Activated CD8-positive, alpha-beta T cell treated with anti-CD3 and anti-CD28 coated beads for 36 hours (primary cell): ENCODE data around the gene WDR90. TPM values are rescaled to one million over a fixed set of nuclear protein-coding genes. Genes with fewer than 3 reads are reported as not detected.
"Not testable (repeated sequence)": the region's sequence is repeated elsewhere in the genome, so short reads cannot be mapped to it uniquely, and the experiment has no call there.

Source experiments
- ATAC-seq: fragments of 200-7000 bp; cut with Tn5 transposase; one replicate; pipeline ENCODE4 v1.10.0; 2021; ENCODE audit warnings: mild to moderate bottlenecking, moderate library complexity
- CTCF ChIA-PET: fragments of 350-600 bp; sonication (Branson Sonifier 250); formaldehyde crosslinking; loops from one replicate; lab custom pipeline; 2021; ENCODE audit warnings: antibody characterized with exemption; lab: Charles Lee
- POLR2A ChIA-PET: fragments of 350-600 bp; sonication (Branson Sonifier 250); formaldehyde crosslinking; loops from one replicate; lab custom pipeline; 2021; ENCODE audit warnings: antibody characterized with exemption; lab: Charles Lee
- DNase-seq: peaks from one replicate; pipeline ENCODE4 v3.0.0-alpha.2; 2020
- H3K27ac Mint-ChIP-seq: one replicate; pipeline ENCODE4 v1.8.0; 2021; ENCODE audit warnings: mild to moderate bottlenecking, mixed read lengths
- H3K27me3 Mint-ChIP-seq: one replicate; pipeline ENCODE4 v1.8.0; 2021; ENCODE audit warnings: mixed read lengths
- H3K36me3 Mint-ChIP-seq: one replicate; pipeline ENCODE4 v1.8.0; 2021; ENCODE audit warnings: low read depth, mixed read lengths
- H3K4me1 Mint-ChIP-seq: one replicate; pipeline ENCODE4 v1.8.0; 2021; ENCODE audit warnings: low read depth, mixed read lengths
- H3K4me3 Mint-ChIP-seq: one replicate; pipeline ENCODE4 v1.8.0; 2021; ENCODE audit warnings: mild to moderate bottlenecking, moderate library complexity, mixed read lengths
- H3K9me3 Mint-ChIP-seq: one replicate; pipeline ENCODE4 v1.8.0; 2021; ENCODE audit warnings: mixed read lengths
- intact Hi-C: fragments of 100-400 bp; cut with micrococcal nuclease; formaldehyde crosslinking; loops from one replicate; pipeline ENCODE4 v1.10.0; 2022
- total RNA-seq, 2 experiments: library from RNA; stranded (reverse); gene quantifications; one replicate each; pipeline ENCODE4 v1.2.3, GENCODE V29; 2021
- TF ChIP-seq, protein P1 (sequence below): fragments of 200-600 bp; IDR thresholded peaks from one replicate; pipeline ENCODE4 v1.8.0; 2022; ENCODE audit warnings: antibody characterized with exemption, mild to moderate bottlenecking

WDR90 gene
- total RNA-seq, 2 experiments from 2014 or later: 89.6 to 90.7 TPM

DNA sequence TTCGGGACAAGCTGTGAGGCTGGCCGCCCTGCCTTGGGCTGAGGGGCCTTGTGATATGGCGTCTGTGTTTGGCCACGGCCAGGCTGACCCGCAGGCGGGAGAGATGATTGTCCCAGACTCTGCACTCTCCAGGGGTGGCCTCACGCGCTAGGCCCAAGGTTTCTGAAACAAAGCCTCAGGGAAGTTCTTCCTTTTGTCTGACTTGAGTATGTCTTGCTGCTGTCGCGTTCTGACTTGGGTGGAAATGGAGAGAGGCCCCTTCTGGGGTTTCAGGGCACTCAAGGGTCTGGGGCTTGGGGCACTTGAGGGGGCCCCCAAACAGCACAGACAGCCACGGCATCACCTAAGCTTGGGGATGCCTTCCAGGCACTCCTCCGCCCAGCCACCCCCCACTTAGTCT is 61.9 kb downstream of the WDR90 start:
- Mint-ChIP-seq H3K4me3 (no peak overlapping the region), H3K4me1 (peaks cover 5% of the 10 kb centered on the region), H3K27ac (no peak overlapping the region), H3K27me3 (peaks cover 43% of the 10 kb centered on the region), H3K36me3 (no peaks in the 10 kb centered on the region), H3K9me3 (no peaks in the 10 kb centered on the region)
- DNase-seq (no peak), ATAC-seq (no peak)
- TF ChIP-seq, protein P1, sequence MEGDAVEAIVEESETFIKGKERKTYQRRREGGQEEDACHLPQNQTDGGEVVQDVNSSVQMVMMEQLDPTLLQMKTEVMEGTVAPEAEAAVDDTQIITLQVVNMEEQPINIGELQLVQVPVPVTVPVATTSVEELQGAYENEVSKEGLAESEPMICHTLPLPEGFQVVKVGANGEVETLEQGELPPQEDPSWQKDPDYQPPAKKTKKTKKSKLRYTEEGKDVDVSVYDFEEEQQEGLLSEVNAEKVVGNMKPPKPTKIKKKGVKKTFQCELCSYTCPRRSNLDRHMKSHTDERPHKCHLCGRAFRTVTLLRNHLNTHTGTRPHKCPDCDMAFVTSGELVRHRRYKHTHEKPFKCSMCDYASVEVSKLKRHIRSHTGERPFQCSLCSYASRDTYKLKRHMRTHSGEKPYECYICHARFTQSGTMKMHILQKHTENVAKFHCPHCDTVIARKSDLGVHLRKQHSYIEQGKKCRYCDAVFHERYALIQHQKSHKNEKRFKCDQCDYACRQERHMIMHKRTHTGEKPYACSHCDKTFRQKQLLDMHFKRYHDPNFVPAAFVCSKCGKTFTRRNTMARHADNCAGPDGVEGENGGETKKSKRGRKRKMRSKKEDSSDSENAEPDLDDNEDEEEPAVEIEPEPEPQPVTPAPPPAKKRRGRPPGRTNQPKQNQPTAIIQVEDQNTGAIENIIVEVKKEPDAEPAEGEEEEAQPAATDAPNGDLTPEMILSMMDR: no peak
- CTCF ChIA-PET: interaction anchor here (0.7 to 11.9 kb wide), 4 partner anchors 18 to 75 kb away, joined by 4 to 207 read pairs (median 76); partner anchors contain the start of genes ANTKMT, CCDC78, CHTF18 and HAGHL
- intact Hi-C loops: no loop called here
- POLR2A ChIA-PET: interaction anchor here (1.5 kb wide), 1 partner anchor 10 kb away, joined by 6 read pairs; no protein-coding TSS in a partner anchor

DNA sequence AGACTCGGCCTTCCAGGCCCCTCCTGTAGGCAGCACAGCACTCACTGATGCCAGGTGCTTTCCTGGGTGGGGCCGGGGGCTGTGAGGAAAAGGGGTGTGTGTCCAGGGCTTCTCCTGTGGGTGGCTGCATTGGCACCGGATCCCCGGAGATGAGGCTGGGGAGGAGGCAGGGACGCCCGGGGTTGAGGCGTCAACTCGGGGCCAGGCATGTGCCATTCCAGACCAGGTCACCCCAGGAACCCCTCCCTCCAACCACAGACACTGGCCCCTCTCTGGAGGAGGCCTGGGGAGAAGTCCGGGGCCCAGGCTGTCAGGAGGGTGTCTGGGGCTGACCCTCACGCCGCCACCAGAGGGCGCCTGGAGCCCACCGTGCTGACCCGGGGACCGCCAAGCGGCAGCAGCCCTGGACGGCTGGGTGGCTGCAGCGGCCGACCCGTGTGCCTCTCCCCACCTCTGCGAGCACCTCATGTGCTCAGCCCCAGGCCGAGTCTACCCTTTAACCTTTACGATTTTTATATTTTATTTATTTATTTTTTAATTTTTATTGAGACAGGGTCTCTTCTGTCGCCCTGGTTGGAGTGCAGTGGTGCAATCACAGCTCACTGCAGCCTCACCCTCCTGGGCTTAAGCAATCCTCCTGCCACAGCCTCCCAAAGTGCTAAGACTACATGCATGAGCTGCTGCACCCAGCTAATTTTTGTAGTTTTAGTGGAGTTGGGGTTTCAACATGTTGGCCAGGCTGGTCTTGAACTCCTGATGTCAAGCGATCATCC is 62.6 kb downstream of the WDR90 start:
- Mint-ChIP-seq H3K36me3 (no peaks in the 10 kb centered on the region), H3K9me3 (no peaks in the 10 kb centered on the region), H3K4me3 (no peak overlapping the region), H3K27ac (no peak overlapping the region), H3K27me3 (peaks cover 37% of the 10 kb centered on the region), H3K4me1 (peaks cover 9% of the 10 kb centered on the region)
- intact Hi-C loops: loop anchor here (2.0 kb wide), 1 partner anchor 73 kb away; no protein-coding TSS in a partner anchor
- CTCF ChIA-PET: interaction anchor here (0.8 to 11.9 kb wide), 18 partner anchors 8 to 286 kb away, joined by 3 to 207 read pairs (median 4); partner anchors contain the start of genes ANTKMT, CCDC78, CHTF18 and CIAO3
- TF ChIP-seq, protein P1: peak; percentile 96
- ATAC-seq (peak; percentile 57), DNase-seq (peak; percentile 85)
- POLR2A ChIA-PET: interaction anchor here (0.9 to 1.7 kb wide), 4 partner anchors 10 to 77 kb away, joined by 3 to 7 read pairs (median 6); partner anchors contain the start of genes ANTKMT and CHTF18

DNA sequence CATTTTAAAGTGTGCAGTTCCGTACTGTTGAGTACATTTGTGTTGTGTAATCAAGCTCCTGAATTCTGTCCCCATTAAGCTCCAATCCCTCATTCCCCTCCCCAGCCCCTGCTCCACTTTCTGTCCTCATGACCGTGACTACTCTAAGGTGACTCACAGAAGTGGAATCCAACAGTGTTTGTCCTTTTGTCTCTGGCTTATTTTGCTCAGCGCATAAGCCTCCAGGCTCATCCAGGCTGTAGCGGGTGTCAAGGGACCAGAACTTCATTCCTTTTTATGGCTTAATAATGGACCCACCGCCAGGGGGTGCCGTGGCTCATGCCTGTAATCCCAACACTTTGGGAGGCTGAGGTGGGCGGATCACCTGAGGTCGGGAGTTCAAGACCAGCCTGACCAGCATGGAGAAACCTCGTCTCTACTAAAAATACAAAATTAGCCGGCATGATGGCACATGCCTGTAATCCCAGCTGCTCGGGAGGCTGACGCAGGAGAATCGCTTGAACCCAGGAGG is 63.6 kb downstream of the WDR90 start:
- CTCF ChIA-PET: interaction anchor here (0.8 to 11.9 kb wide), 18 partner anchors 9 to 284 kb away, joined by 3 to 207 read pairs (median 4); partner anchors contain the start of genes ANTKMT, CCDC78, CHTF18 and CIAO3
- H3K4me1 Mint-ChIP-seq, ATAC-seq, H3K4me3 Mint-ChIP-seq, H3K9me3 Mint-ChIP-seq, H3K36me3 Mint-ChIP-seq, H3K27ac Mint-ChIP-seq: not testable (repeated sequence)
- intact Hi-C loops: loop anchor here (2.0 kb wide), 1 partner anchor 72 kb away; no protein-coding TSS in a partner anchor
- POLR2A ChIA-PET: interaction anchor here (0.9 to 1.7 kb wide), 4 partner anchors 9 to 76 kb away, joined by 3 to 7 read pairs (median 4); partner anchors contain the start of genes ANTKMT and CHTF18
- TF ChIP-seq, protein P1: peak; percentile 63
- DNase-seq: peak; percentile 87
- H3K27me3 Mint-ChIP-seq: peaks cover 29% of the 10 kb centered on the region

GRCh38 chr16:714079-714478 is 64.9 kb downstream of the WDR90 start:
- Mint-ChIP-seq H3K36me3 (no peaks in the 10 kb centered on the region), H3K27ac (no peak overlapping the region), H3K4me3 (no peak overlapping the region), H3K27me3 (peaks cover 17% of the 10 kb centered on the region), H3K9me3 (no peaks in the 10 kb centered on the region), H3K4me1 (peaks cover 16% of the 10 kb centered on the region)
- CTCF ChIA-PET: interaction anchor here (2.9 to 11.9 kb wide), 3 partner anchors 11 to 72 kb away, joined by 13 to 207 read pairs (median 149); partner anchors contain the start of genes ANTKMT, CCDC78, CHTF18 and HAGHL
- POLR2A ChIA-PET: interaction anchor here (1.5 to 3.9 kb wide), 2 partner anchors 12 to 19 kb away, joined by 3 to 37 read pairs; partner anchors contain the start of genes CCDC78 and HAGHL
- ATAC-seq: no peak
- DNase-seq: no peak
- TF ChIP-seq, protein P1: no peak
- intact Hi-C loops: no loop called here
